Measurements from ENCODE around the gene GRK5.
"Not testable (repeated sequence)": the region's sequence is repeated elsewhere in the genome, so short reads cannot be mapped to it uniquely, and the experiment has no call there.

The GRK5 gene

DNA sequence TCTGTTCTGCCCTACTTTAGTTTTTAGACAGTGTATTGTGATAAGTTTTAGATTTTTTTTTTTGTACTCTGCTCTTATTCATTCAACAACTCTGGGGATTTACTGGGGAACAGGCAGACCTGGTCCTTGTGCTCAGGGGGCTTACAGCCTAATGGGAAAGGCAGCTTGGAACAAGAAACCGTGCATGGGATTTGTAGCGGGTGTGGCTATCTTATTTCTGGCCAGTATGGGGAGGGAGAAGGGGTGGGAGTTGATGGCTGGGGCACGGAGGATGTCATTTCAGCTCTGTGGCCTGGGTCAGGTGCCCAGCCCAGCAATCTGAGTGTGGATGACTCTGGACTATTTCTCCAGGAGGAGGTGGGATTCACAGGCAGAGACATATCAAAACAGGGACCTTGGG, 47.0 kb downstream of the GRK5 start:
- DNase-seq (ENCODE audit: low read depth), result no peak
- no peak overlapping the region for H3K4me3 ChIP-seq (ENCODE audit: low read depth, low read length)
- TF ChIP-seq, protein P1, sequence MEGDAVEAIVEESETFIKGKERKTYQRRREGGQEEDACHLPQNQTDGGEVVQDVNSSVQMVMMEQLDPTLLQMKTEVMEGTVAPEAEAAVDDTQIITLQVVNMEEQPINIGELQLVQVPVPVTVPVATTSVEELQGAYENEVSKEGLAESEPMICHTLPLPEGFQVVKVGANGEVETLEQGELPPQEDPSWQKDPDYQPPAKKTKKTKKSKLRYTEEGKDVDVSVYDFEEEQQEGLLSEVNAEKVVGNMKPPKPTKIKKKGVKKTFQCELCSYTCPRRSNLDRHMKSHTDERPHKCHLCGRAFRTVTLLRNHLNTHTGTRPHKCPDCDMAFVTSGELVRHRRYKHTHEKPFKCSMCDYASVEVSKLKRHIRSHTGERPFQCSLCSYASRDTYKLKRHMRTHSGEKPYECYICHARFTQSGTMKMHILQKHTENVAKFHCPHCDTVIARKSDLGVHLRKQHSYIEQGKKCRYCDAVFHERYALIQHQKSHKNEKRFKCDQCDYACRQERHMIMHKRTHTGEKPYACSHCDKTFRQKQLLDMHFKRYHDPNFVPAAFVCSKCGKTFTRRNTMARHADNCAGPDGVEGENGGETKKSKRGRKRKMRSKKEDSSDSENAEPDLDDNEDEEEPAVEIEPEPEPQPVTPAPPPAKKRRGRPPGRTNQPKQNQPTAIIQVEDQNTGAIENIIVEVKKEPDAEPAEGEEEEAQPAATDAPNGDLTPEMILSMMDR (conservative IDR thresholded peaks at IDR 0.05; ENCODE audit: low read depth, low read length), result no peak

DNA sequence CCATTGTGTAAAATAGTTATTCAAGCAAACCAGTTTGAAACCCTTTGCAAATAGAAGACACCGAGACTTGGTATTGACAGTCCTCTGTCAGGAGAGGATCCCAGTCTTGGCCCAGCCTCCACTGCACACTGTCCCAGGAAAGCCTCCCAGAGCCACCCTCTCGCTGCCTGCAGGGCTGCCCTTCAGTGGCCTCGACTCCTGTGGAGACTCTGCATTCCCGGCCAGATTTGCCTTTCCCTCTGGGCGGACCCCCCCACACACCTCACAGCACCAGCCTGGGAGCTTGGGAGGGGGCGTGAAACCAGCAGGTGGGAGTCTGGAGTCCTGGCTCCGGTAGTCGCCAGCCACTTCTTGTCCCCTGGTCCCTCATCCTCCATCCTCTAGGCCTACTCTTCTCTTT, 48.7 kb downstream of the GRK5 start:
- DNase-seq (ENCODE audit: low read depth), result no peak
- TF ChIP-seq, protein P1 (conservative IDR thresholded peaks at IDR 0.05; ENCODE audit: low read depth, low read length), result no peak
- no peak overlapping the region for H3K4me3 ChIP-seq (ENCODE audit: low read depth, low read length)

DNA sequence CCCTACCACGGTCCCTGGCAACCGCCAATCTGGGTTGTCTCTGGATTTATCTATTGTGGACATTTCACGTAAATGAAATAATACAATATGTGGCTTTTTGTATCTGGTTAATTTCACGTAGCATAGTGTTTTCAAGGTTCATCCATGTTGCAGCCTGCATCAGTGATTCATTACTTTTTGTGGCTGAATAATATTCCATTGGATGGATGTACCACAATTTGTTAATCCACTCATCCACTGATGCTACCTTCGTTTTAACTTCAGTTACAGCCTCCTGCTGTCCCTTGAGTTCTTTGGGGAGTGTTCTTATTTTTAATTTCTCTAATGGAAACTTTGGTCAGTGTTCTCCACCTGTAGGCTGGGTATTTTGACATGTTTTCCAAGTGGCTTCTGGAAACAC, 49.5 kb downstream of the GRK5 start:
- H3K4me3 ChIP-seq (ENCODE audit: low read depth, low read length), result no peak overlapping the region
- TF ChIP-seq, protein P1 (conservative IDR thresholded peaks at IDR 0.05; ENCODE audit: low read depth, low read length), result no peak
- no peak for DNase-seq (ENCODE audit: low read depth)

DNA sequence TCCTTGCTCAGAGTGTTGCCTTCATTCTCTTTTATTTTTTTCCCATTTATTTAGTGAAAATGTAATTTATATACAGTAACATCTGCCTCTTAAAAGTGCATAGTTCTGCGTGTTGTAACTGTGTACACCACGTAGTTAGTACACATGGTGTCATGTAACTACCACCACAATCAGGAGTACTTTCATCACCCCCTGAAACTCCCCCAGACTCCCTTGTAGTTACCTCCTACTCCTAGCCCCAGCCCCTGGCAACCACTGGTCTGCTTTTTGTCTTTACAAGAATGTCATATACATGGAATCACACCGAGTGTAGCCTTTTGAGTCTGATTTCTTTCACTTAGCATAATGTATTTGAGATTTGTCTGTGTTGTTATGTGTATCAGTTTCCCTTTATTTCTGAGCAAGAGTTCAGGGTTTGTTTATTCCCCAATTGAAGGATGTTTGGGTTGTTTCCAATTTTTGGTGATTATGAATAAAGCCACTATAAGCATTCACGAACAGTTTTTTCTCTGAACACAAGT, 50.6 kb downstream of the GRK5 start:
- TF ChIP-seq, protein P1 (conservative IDR thresholded peaks at IDR 0.05; ENCODE audit: low read depth, low read length), result no peak
- no peak for DNase-seq (ENCODE audit: low read depth)
- no peak overlapping the region for H3K4me3 ChIP-seq (ENCODE audit: low read depth, low read length)

DNA sequence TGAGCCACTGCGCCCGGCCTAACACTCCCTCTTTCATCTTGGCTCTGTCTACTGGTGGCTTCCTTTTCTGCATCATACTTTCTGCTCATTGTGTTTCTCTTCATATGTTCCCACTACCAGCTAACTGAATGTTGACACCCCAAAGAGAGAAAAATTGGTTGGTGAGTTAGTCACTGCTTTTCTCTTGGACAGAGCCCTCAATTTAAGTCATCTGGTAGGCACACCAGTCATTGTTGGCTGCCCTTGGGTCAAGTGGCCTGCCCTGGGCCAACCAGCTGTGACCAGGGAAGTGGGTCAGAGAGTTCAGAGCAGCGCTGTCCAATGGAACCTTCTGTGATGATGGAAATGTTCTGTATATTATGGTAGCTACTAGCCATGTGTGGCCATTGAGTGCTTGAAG, 52.0 kb downstream of the GRK5 start:
- TF ChIP-seq, protein P1 (conservative IDR thresholded peaks at IDR 0.05; ENCODE audit: low read depth, low read length), result no peak
- DNase-seq (ENCODE audit: low read depth), result no peak
- no peak overlapping the region for H3K4me3 ChIP-seq (ENCODE audit: low read depth, low read length)

DNA sequence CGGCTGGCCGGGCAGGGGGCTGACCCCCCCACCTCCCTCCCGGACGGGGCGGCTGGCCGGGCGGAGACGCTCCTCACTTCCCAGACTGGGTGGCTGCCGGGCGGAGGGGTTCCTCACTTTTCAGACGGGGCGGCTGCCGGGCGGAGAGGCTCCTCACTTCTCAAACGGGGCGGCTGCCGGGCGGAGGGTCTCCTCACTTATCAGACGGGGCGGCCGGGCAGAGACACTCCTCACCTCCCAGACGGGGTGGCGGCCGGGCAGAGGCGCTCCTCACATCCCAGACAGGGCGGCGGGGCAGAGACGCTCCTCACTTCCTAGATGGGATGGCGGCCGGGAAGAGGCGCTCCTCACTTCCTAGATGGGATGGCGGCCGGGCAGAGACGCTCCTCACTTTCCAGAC, 53.6 kb downstream of the GRK5 start:
- H3K4me3 ChIP-seq (ENCODE audit: low read depth, low read length); DNase-seq (ENCODE audit: low read depth): not testable (repeated sequence)

DNA sequence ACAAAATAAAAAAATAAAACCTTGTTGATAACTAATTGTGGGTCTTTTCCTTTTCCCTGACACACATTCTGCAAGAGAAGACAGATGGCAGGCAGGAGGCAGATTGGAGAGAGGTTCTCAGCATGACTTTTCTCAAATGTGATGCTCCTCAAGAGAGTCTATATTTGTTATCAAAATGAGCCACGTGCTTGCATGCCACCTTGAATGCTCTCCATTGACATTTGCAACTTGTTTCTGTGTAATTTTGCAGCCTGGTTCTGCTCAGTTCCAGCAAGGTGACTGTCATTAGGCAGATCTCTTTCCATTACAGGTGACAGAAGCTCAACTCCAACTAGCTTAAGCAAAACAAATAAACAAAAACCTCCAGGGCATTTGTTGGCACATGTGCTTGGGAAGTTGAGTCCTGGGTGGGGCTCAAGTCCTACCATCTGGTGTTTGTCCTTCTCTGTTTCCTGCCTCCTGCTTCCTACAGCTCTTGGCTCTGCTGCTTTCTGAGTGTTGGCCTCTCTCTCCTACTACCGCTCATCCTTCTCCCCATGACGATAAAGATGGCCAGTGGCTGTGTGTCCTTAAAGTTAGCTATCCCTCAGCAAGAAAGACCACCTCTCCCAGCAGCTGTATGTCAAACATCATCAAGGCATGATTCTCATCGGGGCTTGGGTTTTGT, 56.7 kb downstream of the GRK5 start:
- no peak for DNase-seq (ENCODE audit: low read depth)
- TF ChIP-seq, protein P1 (conservative IDR thresholded peaks at IDR 0.05; ENCODE audit: low read depth, low read length), result no peak

More for the DNA sequence above, 56.7 kb downstream of the GRK5 start:
- no peak overlapping the region for H3K4me3 ChIP-seq (ENCODE audit: low read depth, low read length)

All from choroid plexus epithelial cell (primary cell).